ENCODE measurements around the gene NUCB2.
"Not testable (repeated sequence)": the region's sequence is repeated elsewhere in the genome, so short reads cannot be mapped to it uniquely, and the experiment has no call there.

Gene NUCB2

DNA sequence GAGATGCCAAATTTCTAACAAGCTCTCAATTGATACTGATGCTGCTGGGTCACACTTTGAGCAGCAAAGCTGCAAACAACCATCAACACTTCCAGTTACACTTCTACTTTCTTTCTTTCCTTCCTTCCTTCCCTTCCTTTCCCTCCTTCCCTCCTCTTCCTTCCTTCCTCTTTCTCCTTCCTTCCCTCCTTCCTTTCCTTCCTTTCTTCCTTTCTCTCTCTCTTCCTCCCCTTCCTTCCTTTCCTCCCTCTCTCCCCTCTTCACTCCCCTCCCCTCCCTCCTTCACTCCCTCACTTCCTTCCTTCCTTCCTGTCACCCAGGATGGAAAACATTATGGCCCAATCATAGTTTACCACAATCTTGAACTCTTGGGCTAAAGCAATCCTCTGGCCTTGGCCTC, 35.8 kb upstream of the NUCB2 start:
- TF ChIP-seq, protein P1, sequence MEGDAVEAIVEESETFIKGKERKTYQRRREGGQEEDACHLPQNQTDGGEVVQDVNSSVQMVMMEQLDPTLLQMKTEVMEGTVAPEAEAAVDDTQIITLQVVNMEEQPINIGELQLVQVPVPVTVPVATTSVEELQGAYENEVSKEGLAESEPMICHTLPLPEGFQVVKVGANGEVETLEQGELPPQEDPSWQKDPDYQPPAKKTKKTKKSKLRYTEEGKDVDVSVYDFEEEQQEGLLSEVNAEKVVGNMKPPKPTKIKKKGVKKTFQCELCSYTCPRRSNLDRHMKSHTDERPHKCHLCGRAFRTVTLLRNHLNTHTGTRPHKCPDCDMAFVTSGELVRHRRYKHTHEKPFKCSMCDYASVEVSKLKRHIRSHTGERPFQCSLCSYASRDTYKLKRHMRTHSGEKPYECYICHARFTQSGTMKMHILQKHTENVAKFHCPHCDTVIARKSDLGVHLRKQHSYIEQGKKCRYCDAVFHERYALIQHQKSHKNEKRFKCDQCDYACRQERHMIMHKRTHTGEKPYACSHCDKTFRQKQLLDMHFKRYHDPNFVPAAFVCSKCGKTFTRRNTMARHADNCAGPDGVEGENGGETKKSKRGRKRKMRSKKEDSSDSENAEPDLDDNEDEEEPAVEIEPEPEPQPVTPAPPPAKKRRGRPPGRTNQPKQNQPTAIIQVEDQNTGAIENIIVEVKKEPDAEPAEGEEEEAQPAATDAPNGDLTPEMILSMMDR (conservative IDR thresholded peaks at IDR 0.05), result no peak
- no peak for TF ChIP-seq ZFX (IDR thresholded peaks at IDR 0.05)
- H3K27ac ChIP-seq, result no peak overlapping the region

DNA sequence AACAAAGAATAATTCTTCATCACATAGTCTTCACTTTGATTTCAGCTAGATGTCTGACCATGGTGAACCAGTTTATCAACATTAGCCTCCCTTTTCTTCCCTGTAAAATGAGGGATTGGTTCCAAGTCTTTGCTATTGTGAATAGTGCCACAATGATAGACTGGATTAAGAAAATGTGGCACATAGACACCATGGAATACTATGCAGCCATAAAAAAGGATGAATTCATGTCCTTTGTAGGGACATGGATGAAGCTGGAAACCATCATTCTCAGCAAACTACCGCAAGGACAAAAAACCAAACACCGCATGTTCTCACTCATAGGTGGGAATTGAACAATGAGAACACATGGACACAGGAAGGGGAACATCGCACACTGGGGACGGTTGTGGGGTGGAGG, 33.6 kb upstream of the NUCB2 start:
- not testable (repeated sequence) for H3K27ac ChIP-seq

GRCh38 chr11:17244046-17244445, 32.5 kb upstream of the NUCB2 start:
- no peak overlapping the region for H3K27ac ChIP-seq
- TF ChIP-seq ZFX (IDR thresholded peaks at IDR 0.05), result no peak
- TF ChIP-seq, protein P1 (conservative IDR thresholded peaks at IDR 0.05), result no peak

DNA sequence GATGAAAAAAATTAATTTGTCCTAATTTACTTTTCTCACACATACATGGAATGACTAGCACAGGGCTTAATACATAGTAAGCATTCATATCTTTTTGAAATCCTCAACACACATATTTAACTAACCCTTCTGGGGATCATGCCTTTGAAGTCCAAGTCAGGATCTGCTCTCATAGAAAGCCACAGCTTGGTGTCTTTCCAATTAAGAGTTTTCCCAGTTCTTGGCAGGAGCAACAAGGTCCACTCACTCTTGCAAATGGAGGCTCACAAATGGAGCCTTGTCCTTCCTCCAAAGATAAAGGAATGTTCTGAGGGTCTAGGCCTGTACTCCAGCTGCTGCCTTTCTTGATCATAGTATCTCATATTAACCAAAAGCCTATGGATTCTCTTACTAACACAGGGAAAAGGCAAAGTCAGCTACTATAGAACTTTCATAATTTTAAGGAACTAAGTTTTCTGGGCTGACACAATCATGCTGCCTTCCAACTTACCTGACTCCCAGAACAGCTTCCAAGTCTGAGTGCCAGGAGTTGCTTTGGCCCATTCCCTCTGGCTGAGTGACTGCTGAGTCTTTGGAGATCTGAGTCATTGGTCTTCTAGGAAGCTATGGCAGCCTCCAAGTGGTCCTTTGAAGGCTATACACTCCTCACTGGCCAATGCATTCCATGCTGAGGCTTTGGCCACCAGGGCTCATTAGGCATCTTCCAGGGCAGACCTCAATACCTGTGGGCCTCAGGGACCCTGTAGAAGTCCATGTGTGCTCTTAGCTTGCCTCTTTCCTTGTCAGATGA, 25.8 kb upstream of the NUCB2 start:
- H3K27ac ChIP-seq, result no peak overlapping the region
- TF ChIP-seq, protein P1 (conservative IDR thresholded peaks at IDR 0.05), result no peak
- TF ChIP-seq ZFX (IDR thresholded peaks at IDR 0.05), result no peak

- TF ChIP-seq, protein P1 (conservative IDR thresholded peaks at IDR 0.05), result no peak
- no peak for TF ChIP-seq ZFX (IDR thresholded peaks at IDR 0.05)
Observed at GRCh38 chr11:17252704-17253103, 23.8 kb upstream of the NUCB2 start.

DNA sequence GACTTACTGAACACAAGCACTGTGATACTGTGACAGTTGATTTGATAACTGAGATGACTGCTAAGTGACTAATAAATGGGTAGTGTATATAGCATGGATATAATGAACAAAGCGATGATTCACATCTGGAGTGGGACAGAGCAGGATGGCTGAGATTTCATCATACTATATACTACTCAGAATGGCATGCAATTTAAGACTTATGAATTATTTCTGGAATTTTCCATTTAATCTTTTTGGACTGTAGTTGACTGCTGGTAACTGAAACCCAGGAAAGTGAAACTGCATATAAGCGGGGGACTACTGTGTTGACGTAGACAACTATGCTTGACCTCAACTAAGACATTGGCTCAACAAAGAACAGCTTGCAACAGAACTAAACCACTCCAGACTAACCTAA, 20.0 kb upstream of the NUCB2 start:
- no peak for TF ChIP-seq ZFX (IDR thresholded peaks at IDR 0.05)
- TF ChIP-seq, protein P1 (conservative IDR thresholded peaks at IDR 0.05), result no peak
- H3K27ac ChIP-seq, result no peak overlapping the region

More at GRCh38 chr11:17252704-17253103, 23.8 kb upstream of the NUCB2 start:
- H3K27ac ChIP-seq, result no peak overlapping the region

DNA sequence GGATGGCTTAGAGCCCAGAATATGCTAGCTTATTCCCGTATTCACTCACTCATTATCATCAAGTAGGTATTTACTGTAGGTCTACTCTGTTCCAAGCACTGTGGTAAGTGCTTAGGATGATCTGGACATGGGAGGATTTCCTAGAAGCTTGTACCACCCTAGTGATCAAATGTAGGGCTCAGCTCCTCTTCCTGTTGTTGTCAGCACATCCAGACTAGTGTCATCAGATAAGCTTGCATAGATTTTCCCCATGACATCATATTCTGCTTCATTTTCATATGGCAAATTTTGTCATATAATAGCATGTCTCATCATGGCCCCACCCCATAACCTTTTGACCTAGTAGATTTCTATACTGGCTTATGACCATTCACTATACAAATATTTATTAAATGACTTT, 19.3 kb upstream of the NUCB2 start:
- TF ChIP-seq, protein P1 (conservative IDR thresholded peaks at IDR 0.05), result no peak
- TF ChIP-seq ZFX (IDR thresholded peaks at IDR 0.05), result no peak
- no peak overlapping the region for H3K27ac ChIP-seq

- no peak overlapping the region for H3K27ac ChIP-seq
- TF ChIP-seq, protein P1 (conservative IDR thresholded peaks at IDR 0.05), result no peak
- no peak for TF ChIP-seq ZFX (IDR thresholded peaks at IDR 0.05)
Observed at GRCh38 chr11:17258670-17259069, 17.9 kb upstream of the NUCB2 start.

All from C4-2B (cell line).